ENCODE data around the gene ISM1. TPM values are rescaled to one million over a fixed set of nuclear protein-coding genes. Genes with fewer than 3 reads are reported as not detected.

The ISM1 gene
- polyA plus RNA-seq, 1 donor from 2014 or later, result not detected

DNA sequence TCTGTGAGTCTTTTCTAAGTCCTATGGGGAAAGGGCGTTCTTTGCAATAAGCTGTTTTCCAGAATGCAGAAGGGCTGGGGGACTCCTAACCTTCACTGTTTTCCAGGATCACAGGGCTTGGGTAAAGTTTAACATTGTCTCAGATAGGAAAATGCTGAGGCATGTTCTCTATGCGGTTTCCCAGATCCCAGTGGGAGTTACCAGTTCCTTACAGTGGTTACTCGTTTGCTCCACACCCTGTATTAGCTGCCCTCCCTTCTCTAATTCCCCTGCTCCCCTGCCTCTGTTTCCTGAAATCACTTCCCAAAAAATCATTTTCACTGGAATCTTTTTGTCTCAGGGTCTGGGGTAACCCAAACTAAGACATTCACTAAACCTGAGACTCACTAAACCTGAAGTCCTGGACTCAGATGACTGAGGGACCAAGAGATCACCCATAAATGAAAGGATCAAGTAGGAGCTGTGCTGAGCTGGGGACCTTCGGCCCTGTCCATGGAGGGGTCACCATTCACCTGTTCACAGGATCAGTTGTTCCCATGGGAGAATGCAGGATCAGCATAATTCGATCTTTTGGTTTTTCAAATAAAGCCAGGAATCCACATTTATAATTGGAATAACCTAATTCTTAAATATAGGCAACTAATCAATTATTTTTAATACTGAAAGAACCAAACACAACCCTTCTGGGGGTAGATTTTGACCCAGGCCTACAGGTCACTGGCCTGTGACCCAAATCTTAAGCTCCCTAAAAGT lies 76.2 kb downstream of the ISM1 start:
- H3K36me3 ChIP-seq (ENCODE audit: insufficient read depth, low read length), result no peaks in the 10 kb centered on the region
- no peak overlapping the region for H3K4me3 ChIP-seq (ENCODE audit: low read length)
- H3K9me2 ChIP-seq (ENCODE audit: insufficient read depth, low read length), result no peaks in the 10 kb centered on the region
- H2AFZ ChIP-seq (ENCODE audit: low read depth, low read length), result no peak overlapping the region
- H3K9me3 ChIP-seq (ENCODE audit: low read length), result no peaks in the 10 kb centered on the region
- H3K4me2 ChIP-seq (ENCODE audit: low read length), result no peak overlapping the region
- H3K27ac ChIP-seq (ENCODE audit: low read length), result no peak overlapping the region
- no peaks in the 10 kb centered on the region for H3F3A ChIP-seq (ENCODE audit: insufficient read depth, low read length, poor library complexity, severe bottlenecking)
- H3K9ac ChIP-seq (ENCODE audit: low read length), result no peak overlapping the region
- no peaks in the 10 kb centered on the region for H3K79me2 ChIP-seq (replicated peaks; ENCODE audit: insufficient read depth, low read length)
- TF ChIP-seq TAF1 (IDR thresholded peaks at IDR 0.05; ENCODE audit: low read depth) (no peak), EP300 (conservative IDR thresholded peaks at IDR 0.05; ENCODE audit: poor library complexity, severe bottlenecking) (no peak), POLR2AphosphoS5 (IDR thresholded peaks at IDR 0.05) (no peak)
- TF ChIP-seq, protein P1, sequence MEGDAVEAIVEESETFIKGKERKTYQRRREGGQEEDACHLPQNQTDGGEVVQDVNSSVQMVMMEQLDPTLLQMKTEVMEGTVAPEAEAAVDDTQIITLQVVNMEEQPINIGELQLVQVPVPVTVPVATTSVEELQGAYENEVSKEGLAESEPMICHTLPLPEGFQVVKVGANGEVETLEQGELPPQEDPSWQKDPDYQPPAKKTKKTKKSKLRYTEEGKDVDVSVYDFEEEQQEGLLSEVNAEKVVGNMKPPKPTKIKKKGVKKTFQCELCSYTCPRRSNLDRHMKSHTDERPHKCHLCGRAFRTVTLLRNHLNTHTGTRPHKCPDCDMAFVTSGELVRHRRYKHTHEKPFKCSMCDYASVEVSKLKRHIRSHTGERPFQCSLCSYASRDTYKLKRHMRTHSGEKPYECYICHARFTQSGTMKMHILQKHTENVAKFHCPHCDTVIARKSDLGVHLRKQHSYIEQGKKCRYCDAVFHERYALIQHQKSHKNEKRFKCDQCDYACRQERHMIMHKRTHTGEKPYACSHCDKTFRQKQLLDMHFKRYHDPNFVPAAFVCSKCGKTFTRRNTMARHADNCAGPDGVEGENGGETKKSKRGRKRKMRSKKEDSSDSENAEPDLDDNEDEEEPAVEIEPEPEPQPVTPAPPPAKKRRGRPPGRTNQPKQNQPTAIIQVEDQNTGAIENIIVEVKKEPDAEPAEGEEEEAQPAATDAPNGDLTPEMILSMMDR (IDR thresholded peaks at IDR 0.05; ENCODE audit: poor library complexity, severe bottlenecking), result no peak
- no peaks in the 10 kb centered on the region for H3K27me3 ChIP-seq (ENCODE audit: insufficient read depth, low read depth, low read length)
- no peaks in the 10 kb centered on the region for H4K20me1 ChIP-seq (ENCODE audit: insufficient read depth)

DNA sequence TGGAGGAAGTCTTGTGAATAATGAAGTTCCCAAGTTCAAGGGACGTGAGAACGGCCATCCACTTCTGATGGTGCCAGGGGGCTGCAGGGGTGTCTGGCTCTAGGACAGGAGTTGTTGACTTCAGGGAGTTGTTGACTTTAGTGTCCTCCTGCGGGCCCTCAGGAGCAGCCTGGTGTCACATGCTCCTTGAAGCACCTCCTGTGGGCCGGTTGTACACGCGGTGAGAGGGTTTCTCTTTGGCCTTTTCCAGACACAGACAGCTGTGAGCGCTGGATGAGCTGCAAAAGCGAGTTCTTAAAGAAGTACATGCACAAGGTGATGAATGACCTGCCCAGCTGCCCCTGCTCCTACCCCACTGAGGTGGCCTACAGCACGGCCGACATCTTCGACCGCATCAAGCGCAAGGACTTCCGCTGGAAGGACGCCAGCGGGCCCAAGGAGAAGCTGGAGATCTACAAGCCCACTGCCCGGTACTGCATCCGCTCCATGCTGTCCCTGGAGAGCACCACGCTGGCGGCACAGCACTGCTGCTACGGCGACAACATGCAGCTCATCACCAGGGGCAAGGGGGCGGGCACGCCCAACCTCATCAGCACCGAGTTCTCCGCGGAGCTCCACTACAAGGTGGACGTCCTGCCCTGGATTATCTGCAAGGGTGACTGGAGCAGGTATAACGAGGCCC lies 77.8 kb downstream of the ISM1 start:
- Histone ChIP-seq H4K20me1 (ENCODE audit: insufficient read depth) (no peaks in the 10 kb centered on the region), H3K4me2 (ENCODE audit: low read length) (no peak overlapping the region), H3F3A (ENCODE audit: insufficient read depth, low read length, poor library complexity, severe bottlenecking) (no peaks in the 10 kb centered on the region), H3K36me3 (ENCODE audit: insufficient read depth, low read length) (no peaks in the 10 kb centered on the region), H3K4me3 (ENCODE audit: low read length) (no peak overlapping the region), H3K9me3 (ENCODE audit: low read length) (no peaks in the 10 kb centered on the region), H3K9ac (ENCODE audit: low read length) (no peak overlapping the region), H3K79me2 (replicated peaks; ENCODE audit: insufficient read depth, low read length) (no peaks in the 10 kb centered on the region), H2AFZ (ENCODE audit: low read depth, low read length) (no peak overlapping the region), H3K9me2 (ENCODE audit: insufficient read depth, low read length) (no peaks in the 10 kb centered on the region), H3K27ac (ENCODE audit: low read length) (no peak overlapping the region), H3K27me3 (ENCODE audit: insufficient read depth, low read depth, low read length) (no peaks in the 10 kb centered on the region)
- TF ChIP-seq EP300 (conservative IDR thresholded peaks at IDR 0.05; ENCODE audit: poor library complexity, severe bottlenecking) (no peak), POLR2AphosphoS5 (IDR thresholded peaks at IDR 0.05) (no peak), TAF1 (IDR thresholded peaks at IDR 0.05; ENCODE audit: low read depth) (no peak), RAD21 (conservative IDR thresholded peaks at IDR 0.05) (no peak), MXI1 (conservative IDR thresholded peaks at IDR 0.05; ENCODE audit: poor library complexity, severe bottlenecking) (no peak), SMC3 (conservative IDR thresholded peaks at IDR 0.05; ENCODE audit: poor library complexity) (no peak), EZH2 (IDR thresholded peaks at IDR 0.05; ENCODE audit: borderline replicate concordance, insufficient read depth, low read length, poor library complexity, severe bottlenecking) (no peak)
- TF ChIP-seq, protein P2, sequence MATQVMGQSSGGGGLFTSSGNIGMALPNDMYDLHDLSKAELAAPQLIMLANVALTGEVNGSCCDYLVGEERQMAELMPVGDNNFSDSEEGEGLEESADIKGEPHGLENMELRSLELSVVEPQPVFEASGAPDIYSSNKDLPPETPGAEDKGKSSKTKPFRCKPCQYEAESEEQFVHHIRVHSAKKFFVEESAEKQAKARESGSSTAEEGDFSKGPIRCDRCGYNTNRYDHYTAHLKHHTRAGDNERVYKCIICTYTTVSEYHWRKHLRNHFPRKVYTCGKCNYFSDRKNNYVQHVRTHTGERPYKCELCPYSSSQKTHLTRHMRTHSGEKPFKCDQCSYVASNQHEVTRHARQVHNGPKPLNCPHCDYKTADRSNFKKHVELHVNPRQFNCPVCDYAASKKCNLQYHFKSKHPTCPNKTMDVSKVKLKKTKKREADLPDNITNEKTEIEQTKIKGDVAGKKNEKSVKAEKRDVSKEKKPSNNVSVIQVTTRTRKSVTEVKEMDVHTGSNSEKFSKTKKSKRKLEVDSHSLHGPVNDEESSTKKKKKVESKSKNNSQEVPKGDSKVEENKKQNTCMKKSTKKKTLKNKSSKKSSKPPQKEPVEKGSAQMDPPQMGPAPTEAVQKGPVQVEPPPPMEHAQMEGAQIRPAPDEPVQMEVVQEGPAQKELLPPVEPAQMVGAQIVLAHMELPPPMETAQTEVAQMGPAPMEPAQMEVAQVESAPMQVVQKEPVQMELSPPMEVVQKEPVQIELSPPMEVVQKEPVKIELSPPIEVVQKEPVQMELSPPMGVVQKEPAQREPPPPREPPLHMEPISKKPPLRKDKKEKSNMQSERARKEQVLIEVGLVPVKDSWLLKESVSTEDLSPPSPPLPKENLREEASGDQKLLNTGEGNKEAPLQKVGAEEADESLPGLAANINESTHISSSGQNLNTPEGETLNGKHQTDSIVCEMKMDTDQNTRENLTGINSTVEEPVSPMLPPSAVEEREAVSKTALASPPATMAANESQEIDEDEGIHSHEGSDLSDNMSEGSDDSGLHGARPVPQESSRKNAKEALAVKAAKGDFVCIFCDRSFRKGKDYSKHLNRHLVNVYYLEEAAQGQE (IDR thresholded peaks at IDR 0.05; ENCODE audit: borderline replicate concordance), result no peak
- TF ChIP-seq, protein P1 (IDR thresholded peaks at IDR 0.05; ENCODE audit: poor library complexity, severe bottlenecking), result no peak

Data from neural cell (in vitro differentiated cells).